GM23338 (cell line): ENCODE measurements around the gene COX6B2. TPM values are rescaled to one million over a fixed set of nuclear protein-coding genes. Genes with fewer than 3 reads are reported as not detected.
A peak's percentile ranks its signal among the peaks of the same experiment; 100 is the strongest.

ENCODE experiments used
- ATAC-seq: fragments of 200-7000 bp; cut with Tn5 transposase; 3 replicates; pipeline ENCODE4 v1.9.1; 2020
- DNase-seq: peaks from one replicate; pipeline ENCODE4 v3.0.0-alpha.2; 2015; ENCODE audit warnings: low spot score
- H2AFZ ChIP-seq: fragments of 200-600 bp; sonication (generic); 2 replicates; pipeline ENCODE4 v1.8.0; 2016; ENCODE audit warnings: antibody characterized with exemption, mild to moderate bottlenecking, moderate library complexity
- H3F3A ChIP-seq: fragments of 200-600 bp; sonication (generic); replicated peaks from 2 replicates; pipeline ENCODE4 v1.8.0; 2017; ENCODE audit warnings: antibody characterized with exemption, mixed run types, low read depth
- H3K27ac ChIP-seq: fragments of 200-600 bp; sonication (generic); 2 replicates; pipeline ENCODE4 v1.6.1; 2016; ENCODE audit warnings: low read depth
- H3K27me3 ChIP-seq: fragments of 200-600 bp; sonication (generic); 2 replicates; pipeline ENCODE4 v1.8.0; 2016; ENCODE audit warnings: mild to moderate bottlenecking, mixed run types, moderate library complexity; ENCODE audit not compliant: insufficient read depth
- H3K36me3 ChIP-seq: fragments of 200-600 bp; sonication (generic); 2 replicates; pipeline ENCODE4 v1.8.0; 2016; ENCODE audit warnings: mild to moderate bottlenecking; ENCODE audit not compliant: insufficient read depth
- H3K4me1 ChIP-seq: fragments of 200-600 bp; sonication (generic); 2 replicates; pipeline ENCODE4 v1.8.0; 2016; ENCODE audit warnings: mild to moderate bottlenecking, moderate library complexity; ENCODE audit not compliant: insufficient read depth
- H3K4me2 ChIP-seq: fragments of 200-600 bp; sonication (generic); 2 replicates; pipeline ENCODE4 v1.7.1; 2017; ENCODE audit warnings: mixed run types
- H3K4me3 ChIP-seq: fragments of 200-600 bp; sonication (generic); 2 replicates; pipeline ENCODE4 v1.6.1; 2016; ENCODE audit warnings: mixed run types
- H3K79me2 ChIP-seq: fragments of 200-600 bp; sonication (generic); replicated peaks from 2 replicates; pipeline ENCODE4 v1.8.0; 2017; ENCODE audit warnings: mild to moderate bottlenecking; ENCODE audit not compliant: insufficient read depth
- H3K9me2 ChIP-seq: fragments of 200-600 bp; sonication (generic); 2 replicates; pipeline ENCODE4 v1.8.0; 2017; ENCODE audit not compliant: insufficient read depth
- H4K20me1 ChIP-seq: fragments of 200-600 bp; sonication (generic); replicated peaks from 2 replicates; pipeline ENCODE4 v1.8.0; 2017; ENCODE audit warnings: mild to moderate bottlenecking; ENCODE audit not compliant: insufficient read depth
- H3K27ac Mint-ChIP-seq: 2 replicates; pipeline ENCODE4 v1.8.0; 2020; ENCODE audit warnings: inconsistent platforms, mild to moderate bottlenecking, moderate library complexity, mixed read lengths
- H3K27me3 Mint-ChIP-seq: 3 replicates; pipeline ENCODE4 v1.8.0; 2022; ENCODE audit warnings: low read depth, mild to moderate bottlenecking, moderate library complexity, mixed read lengths, inconsistent platforms; ENCODE audit not compliant: insufficient read depth, poor library complexity
- H3K36me3 Mint-ChIP-seq: 3 replicates; pipeline ENCODE4 v1.8.0; 2021; ENCODE audit warnings: low read depth, mild to moderate bottlenecking, inconsistent platforms, moderate library complexity, mixed read lengths
- H3K4me1 Mint-ChIP-seq: 3 replicates; pipeline ENCODE4 v1.8.0; 2020; ENCODE audit warnings: mild to moderate bottlenecking, inconsistent platforms, mixed read lengths
- H3K4me3 Mint-ChIP-seq: 3 replicates; pipeline ENCODE4 v1.8.0; 2021; ENCODE audit warnings: moderate library complexity, mild to moderate bottlenecking, inconsistent platforms, mixed read lengths
- H3K9me3 Mint-ChIP-seq: 3 replicates; pipeline ENCODE4 v1.8.0; 2020; ENCODE audit warnings: moderate library complexity, mild to moderate bottlenecking, inconsistent platforms, mixed read lengths
- EZH2 ChIP-seq: fragments of 200-600 bp; sonication (generic); IDR thresholded peaks from one replicate; pipeline ENCODE4 v1.8.0; 2017; ENCODE audit warnings: antibody characterized with exemption, mild to moderate bottlenecking, low read depth; ENCODE audit not compliant: unreplicated experiment
- POLR2AphosphoS5 ChIP-seq: IDR thresholded peaks from 2 replicates; pipeline ENCODE4 v1.6.1; 2016; ENCODE audit warnings: antibody characterized with exemption, low read depth
- polyA plus RNA-seq: library from polyadenylated mRNA; unstranded; fragments of >200 nt; fragmentation: Nextera tagmentation; extraction: Ambion mirVana; gene quantifications from 2 replicates; pipeline ENCODE4 v1.2.1, GENCODE V29; 2016
- total RNA-seq: library from RNA; depleted of rRNA; stranded (reverse); fragments of >200 nt; shearing (Covaris generic); gene quantifications from 2 replicates; pipeline ENCODE4 v1.2.3, GENCODE V29; 2014
- TF ChIP-seq, protein P1 (sequence below): fragments of 250-450 bp; sonication (Bioruptor Pico); IDR thresholded peaks from 2 replicates; pipeline ENCODE4 v1.5.0; 2020; ENCODE audit warnings: mild to moderate bottlenecking, moderate library complexity

COX6B2 gene
- total and polyA plus RNA-seq, 2 experiments from 2014 or later: 2.7 to 5.3 TPM

DNA sequence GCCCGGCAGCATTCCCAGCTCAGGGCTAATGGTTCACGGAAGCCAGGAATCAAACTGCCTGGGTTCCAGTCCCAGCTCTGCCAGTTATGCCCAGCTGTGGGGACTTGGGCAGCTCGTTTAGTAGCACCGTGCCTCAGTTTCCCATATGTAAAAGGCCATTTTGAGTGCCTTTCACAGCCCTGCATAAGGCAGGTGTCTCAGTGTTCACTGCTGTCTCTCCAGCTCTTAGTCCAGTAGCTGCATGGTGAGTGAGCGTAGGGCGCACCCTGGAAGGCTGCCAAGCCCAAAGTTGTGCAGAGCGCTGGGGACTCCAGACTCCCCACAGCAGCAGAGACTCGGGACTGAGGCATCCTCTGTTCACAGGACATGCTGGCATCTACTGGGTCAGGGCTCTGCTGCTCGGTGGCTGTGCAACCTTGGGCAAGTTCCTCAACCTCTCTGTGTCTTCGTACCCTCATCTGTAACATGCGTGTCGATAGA is 36.7 kb upstream of the COX6B2 start:
- Mint-ChIP-seq H3K4me3 (no peak overlapping the region; the same call in 2 of the 3 replicates), H3K4me1 (peaks cover 69% of the 10 kb centered on the region)
- peaks cover 38% of the 10 kb centered on the region for H4K20me1 ChIP-seq

More for the DNA sequence above, 36.7 kb upstream of the COX6B2 start:
- H3K4me3 ChIP-seq: no peak overlapping the region
- Mint-ChIP-seq H3K9me3 (no peaks in the 10 kb centered on the region; the same call in 2 of the 3 replicates), H3K27me3 (peaks cover 40% of the 10 kb centered on the region), H3K27ac (no peak overlapping the region), H3K36me3 (peaks cover 48% of the 10 kb centered on the region)
- peaks cover 11% of the 10 kb centered on the region; the same call in 1 of the 2 replicates for H3K36me3 ChIP-seq
- peaks cover 54% of the 10 kb centered on the region for H3F3A ChIP-seq
- H3K27ac ChIP-seq: peak overlapping the region; percentile 15; the same call in 1 of the 2 replicates
- H3K79me2 ChIP-seq: peaks cover 24% of the 10 kb centered on the region
- peaks cover 66% of the 10 kb centered on the region for H3K4me1 ChIP-seq
- TF ChIP-seq POLR2AphosphoS5 (no peak; the same call in 1 of the 2 replicates), EZH2 (no peak)
- TF ChIP-seq, protein P1, sequence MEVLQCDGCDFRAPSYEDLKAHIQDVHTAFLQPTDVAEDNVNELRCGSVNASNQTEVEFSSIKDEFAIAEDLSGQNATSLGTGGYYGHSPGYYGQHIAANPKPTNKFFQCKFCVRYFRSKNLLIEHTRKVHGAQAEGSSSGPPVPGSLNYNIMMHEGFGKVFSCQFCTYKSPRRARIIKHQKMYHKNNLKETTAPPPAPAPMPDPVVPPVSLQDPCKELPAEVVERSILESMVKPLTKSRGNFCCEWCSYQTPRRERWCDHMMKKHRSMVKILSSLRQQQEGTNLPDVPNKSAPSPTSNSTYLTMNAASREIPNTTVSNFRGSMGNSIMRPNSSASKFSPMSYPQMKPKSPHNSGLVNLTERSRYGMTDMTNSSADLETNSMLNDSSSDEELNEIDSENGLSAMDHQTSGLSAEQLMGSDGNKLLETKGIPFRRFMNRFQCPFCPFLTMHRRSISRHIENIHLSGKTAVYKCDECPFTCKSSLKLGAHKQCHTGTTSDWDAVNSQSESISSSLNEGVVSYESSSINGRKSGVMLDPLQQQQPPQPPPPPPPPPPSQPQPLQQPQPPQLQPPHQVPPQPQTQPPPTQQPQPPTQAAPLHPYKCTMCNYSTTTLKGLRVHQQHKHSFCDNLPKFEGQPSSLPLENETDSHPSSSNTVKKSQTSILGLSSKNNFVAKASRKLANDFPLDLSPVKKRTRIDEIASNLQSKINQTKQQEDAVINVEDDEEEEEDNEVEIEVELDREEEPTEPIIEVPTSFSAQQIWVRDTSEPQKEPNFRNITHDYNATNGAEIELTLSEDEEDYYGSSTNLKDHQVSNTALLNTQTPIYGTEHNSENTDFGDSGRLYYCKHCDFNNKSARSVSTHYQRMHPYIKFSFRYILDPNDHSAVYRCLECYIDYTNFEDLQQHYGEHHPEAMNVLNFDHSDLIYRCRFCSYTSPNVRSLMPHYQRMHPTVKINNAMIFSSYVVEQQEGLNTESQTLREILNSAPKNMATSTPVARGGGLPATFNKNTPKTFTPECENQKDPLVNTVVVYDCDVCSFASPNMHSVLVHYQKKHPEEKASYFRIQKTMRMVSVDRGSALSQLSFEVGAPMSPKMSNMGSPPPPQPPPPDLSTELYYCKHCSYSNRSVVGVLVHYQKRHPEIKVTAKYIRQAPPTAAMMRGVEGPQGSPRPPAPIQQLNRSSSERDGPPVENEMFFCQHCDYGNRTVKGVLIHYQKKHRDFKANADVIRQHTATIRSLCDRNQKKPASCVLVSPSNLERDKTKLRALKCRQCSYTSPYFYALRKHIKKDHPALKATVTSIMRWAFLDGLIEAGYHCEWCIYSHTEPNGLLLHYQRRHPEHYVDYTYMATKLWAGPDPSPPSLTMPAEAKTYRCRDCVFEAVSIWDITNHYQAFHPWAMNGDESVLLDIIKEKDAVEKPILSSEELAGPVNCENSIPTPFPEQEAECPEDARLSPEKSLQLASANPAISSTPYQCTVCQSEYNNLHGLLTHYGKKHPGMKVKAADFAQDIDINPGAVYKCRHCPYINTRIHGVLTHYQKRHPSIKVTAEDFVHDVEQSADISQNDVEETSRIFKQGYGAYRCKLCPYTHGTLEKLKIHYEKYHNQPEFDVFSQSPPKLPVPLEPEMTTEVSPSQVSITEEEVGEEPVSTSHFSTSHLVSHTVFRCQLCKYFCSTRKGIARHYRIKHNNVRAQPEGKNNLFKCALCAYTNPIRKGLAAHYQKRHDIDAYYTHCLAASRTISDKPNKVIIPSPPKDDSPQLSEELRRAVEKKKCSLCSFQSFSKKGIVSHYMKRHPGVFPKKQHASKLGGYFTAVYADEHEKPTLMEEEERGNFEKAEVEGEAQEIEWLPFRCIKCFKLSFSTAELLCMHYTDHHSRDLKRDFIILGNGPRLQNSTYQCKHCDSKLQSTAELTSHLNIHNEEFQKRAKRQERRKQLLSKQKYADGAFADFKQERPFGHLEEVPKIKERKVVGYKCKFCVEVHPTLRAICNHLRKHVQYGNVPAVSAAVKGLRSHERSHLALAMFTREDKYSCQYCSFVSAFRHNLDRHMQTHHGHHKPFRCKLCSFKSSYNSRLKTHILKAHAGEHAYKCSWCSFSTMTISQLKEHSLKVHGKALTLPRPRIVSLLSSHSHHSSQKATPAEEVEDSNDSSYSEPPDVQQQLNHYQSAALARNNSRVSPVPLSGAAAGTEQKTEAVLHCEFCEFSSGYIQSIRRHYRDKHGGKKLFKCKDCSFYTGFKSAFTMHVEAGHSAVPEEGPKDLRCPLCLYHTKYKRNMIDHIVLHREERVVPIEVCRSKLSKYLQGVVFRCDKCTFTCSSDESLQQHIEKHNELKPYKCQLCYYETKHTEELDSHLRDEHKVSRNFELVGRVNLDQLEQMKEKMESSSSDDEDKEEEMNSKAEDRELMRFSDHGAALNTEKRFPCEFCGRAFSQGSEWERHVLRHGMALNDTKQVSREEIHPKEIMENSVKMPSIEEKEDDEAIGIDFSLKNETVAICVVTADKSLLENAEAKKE (CRISPR knock-in tag): no peak
- H3K4me2 ChIP-seq: no peak overlapping the region
- no peaks in the 10 kb centered on the region for H3K9me2 ChIP-seq
- DNase-seq (no peak), ATAC-seq (no peak)
- no peak overlapping the region for H2AFZ ChIP-seq
- H3K27me3 ChIP-seq: no peaks in the 10 kb centered on the region
